Bronchial epithelial cell (primary cell): ENCODE data around the gene EPC2. TPM values are rescaled to one million over a fixed set of nuclear protein-coding genes. Genes with fewer than 3 reads are reported as not detected.

Source experiments
- DNase-seq: peaks from one replicate; pipeline ENCODE4 v3.0.0-alpha.2; 2010; ENCODE audit warnings: low read depth
- FAIRE-seq: peaks from 2 replicates; lab custom pipeline; 2011; peaks lifted over from hg19 to GRCh38; lab: Jason Lieb, UNC
- H3K27me3 ChIP-seq: 2 replicates; pipeline ENCODE4 v1.5.1; 2011; ENCODE audit warnings: low read length; ENCODE audit not compliant: control insufficient read depth, insufficient read depth
- H3K36me3 ChIP-seq: 2 replicates; pipeline ENCODE4 v1.5.1; 2011; ENCODE audit warnings: low read length; ENCODE audit not compliant: control insufficient read depth, insufficient read depth
- H3K4me3 ChIP-seq: 2 replicates; pipeline ENCODE4 v1.5.1; 2011; ENCODE audit warnings: mild to moderate bottlenecking, low read depth, low read length, control low read depth
- CTCF ChIP-seq: IDR thresholded peaks from 2 replicates; pipeline ENCODE4 v1.5.1; 2011; ENCODE audit warnings: mild to moderate bottlenecking, moderate library complexity, low read length, control low read depth, inconsistent platforms; ENCODE audit not compliant: insufficient read depth, severe bottlenecking
- total RNA-seq: library from RNA; depleted of rRNA; stranded (reverse); fragments of >200 nt; gene quantifications from 2 replicates; pipeline ENCODE4 v1.2.1, GENCODE V29; 2014

Gene EPC2
- total RNA-seq, 1 donor from 2014 or later = 10.8 TPM

DNA sequence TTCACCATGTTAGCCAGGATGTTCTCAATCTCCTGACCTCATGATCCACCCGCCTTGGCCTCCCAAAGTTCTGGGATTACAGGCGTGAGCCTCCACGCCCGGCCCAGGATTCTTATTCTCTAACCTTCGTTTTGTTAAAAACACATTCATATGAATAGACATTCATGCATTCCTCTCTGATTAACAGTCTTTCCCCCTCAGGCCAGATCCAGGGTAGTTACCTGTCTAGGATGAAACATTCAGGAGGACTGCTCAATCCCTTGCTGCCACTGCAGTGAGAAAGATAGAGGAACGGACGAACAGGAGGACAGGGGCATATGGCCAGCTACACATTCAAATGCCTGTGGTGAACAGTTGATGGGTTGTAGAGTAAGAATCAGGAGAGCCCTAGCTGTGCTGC is 39.6 kb upstream of the EPC2 start:
- peak; percentile 38 for DNase-seq
- TF ChIP-seq CTCF = no peak
- FAIRE-seq = no peak
- no peaks in the 10 kb centered on the region for H3K27me3 ChIP-seq
- H3K36me3 ChIP-seq = no peaks in the 10 kb centered on the region
- H3K4me3 ChIP-seq = no peak overlapping the region

DNA sequence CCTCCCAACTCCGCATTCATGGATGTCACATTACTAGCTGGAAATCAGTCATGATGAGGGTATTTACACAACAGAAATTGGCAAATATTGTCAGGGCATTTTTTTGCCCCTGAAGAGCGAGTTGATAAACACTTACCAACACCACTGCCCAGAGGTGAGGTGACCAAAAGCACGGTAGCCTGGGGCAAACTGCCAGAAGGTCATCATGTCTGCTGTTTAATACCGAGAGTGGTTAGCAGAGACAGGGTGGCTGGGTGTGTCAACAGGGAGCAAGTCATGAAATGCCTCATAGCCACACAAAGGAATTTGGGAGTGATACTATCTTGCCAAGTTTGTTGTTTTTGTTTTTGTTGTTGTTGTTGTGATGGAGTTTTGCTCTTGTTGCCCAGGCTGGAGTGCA is 37.0 kb upstream of the EPC2 start:
- H3K27me3 ChIP-seq = no peaks in the 10 kb centered on the region
- TF ChIP-seq CTCF = no peak
- FAIRE-seq (no peak), DNase-seq (no peak)
- H3K4me3 ChIP-seq = no peak overlapping the region
- H3K36me3 ChIP-seq = no peaks in the 10 kb centered on the region

- Histone ChIP-seq H3K36me3 (no peaks in the 10 kb centered on the region), H3K4me3 (no peak overlapping the region), H3K27me3 (no peaks in the 10 kb centered on the region)
- TF ChIP-seq CTCF = no peak
- DNase-seq (no peak), FAIRE-seq (no peak)
Observed at GRCh38 chr2:148613231-148614013, 31.1 kb upstream of the EPC2 start.

GRCh38 chr2:148614014-148614321 is 30.6 kb upstream of the EPC2 start:
- TF ChIP-seq CTCF = no peak
- H3K36me3 ChIP-seq = no peaks in the 10 kb centered on the region
- no peaks in the 10 kb centered on the region for H3K27me3 ChIP-seq
- FAIRE-seq (no peak), DNase-seq (peak; percentile 17)
- no peak overlapping the region for H3K4me3 ChIP-seq

- H3K4me3 ChIP-seq = no peak overlapping the region
- no peaks in the 10 kb centered on the region for H3K27me3 ChIP-seq
- no peak for TF ChIP-seq CTCF
- no peak for FAIRE-seq
- no peaks in the 10 kb centered on the region for H3K36me3 ChIP-seq
- peak; percentile 77 for DNase-seq
Observed at GRCh38 chr2:148614322-148615049, 30.1 kb upstream of the EPC2 start.
